Upper lobe of left lung (tissue), 4 donors: ENCODE data around the gene TMC6.

Source experiments
- EP300 ChIP-seq, 4 donors: sonication (generic); formaldehyde crosslinking; IDR thresholded peaks; one replicate each; pipeline ENCODE4 v1.5.1; 2017; ENCODE audit warnings: antibody characterized with exemption in 4 of 4, control low read depth in 2 of 4
- POLR2A ChIP-seq, 4 donors: fragments of 450-650 bp; IDR thresholded peaks; one replicate each; pipeline ENCODE4 v1.5.1; 2016 to 2017; ENCODE audit warnings: antibody characterized with exemption in 4 of 4, mild to moderate bottlenecking in 2 of 4
- TF ChIP-seq, protein P1 (sequence below), 6 experiments: fragments of 450-650 bp in 4 of 6; fragments of 200-600 bp in 2 of 6; sonication (generic) in 2 of 6; IDR thresholded peaks; one replicate each; pipeline ENCODE4 v1.5.1; 2016 to 2019; ENCODE audit warnings: antibody characterized with exemption in 6 of 6

- TF ChIP-seq, protein P1, sequence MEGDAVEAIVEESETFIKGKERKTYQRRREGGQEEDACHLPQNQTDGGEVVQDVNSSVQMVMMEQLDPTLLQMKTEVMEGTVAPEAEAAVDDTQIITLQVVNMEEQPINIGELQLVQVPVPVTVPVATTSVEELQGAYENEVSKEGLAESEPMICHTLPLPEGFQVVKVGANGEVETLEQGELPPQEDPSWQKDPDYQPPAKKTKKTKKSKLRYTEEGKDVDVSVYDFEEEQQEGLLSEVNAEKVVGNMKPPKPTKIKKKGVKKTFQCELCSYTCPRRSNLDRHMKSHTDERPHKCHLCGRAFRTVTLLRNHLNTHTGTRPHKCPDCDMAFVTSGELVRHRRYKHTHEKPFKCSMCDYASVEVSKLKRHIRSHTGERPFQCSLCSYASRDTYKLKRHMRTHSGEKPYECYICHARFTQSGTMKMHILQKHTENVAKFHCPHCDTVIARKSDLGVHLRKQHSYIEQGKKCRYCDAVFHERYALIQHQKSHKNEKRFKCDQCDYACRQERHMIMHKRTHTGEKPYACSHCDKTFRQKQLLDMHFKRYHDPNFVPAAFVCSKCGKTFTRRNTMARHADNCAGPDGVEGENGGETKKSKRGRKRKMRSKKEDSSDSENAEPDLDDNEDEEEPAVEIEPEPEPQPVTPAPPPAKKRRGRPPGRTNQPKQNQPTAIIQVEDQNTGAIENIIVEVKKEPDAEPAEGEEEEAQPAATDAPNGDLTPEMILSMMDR (IDR thresholded peaks at IDR 0.05) = peak in 2 of 6 experiments; percentile 16 to 25
- TF ChIP-seq EP300 (IDR thresholded peaks at IDR 0.05) = no peak
- no peak for TF ChIP-seq POLR2A (IDR thresholded peaks at IDR 0.05)
These were observed 9.0 kb upstream of the TMC6 start for GRCh38 chr17:78137392-78138203.
